Progenitor cell of endocrine pancreas (in vitro differentiated cells): ENCODE data around the gene AMH. TPM values are rescaled to one million over a fixed set of nuclear protein-coding genes. Genes with fewer than 3 reads are reported as not detected.

Experiments
- DNase-seq: peaks from one replicate; pipeline ENCODE4 v3.0.0; 2021; ENCODE audit warnings: low spot score; ENCODE audit not compliant: unreplicated experiment
- H3K27ac Mint-ChIP-seq: 2 replicates; pipeline ENCODE4 v1.8.0; 2021; ENCODE audit warnings: mild to moderate bottlenecking, moderate library complexity, mixed read lengths
- H3K27me3 Mint-ChIP-seq: 2 replicates; pipeline ENCODE4 v1.8.0; 2021; ENCODE audit warnings: mixed read lengths
- H3K36me3 Mint-ChIP-seq: 2 replicates; pipeline ENCODE4 v1.8.0; 2022; ENCODE audit warnings: mixed read lengths; ENCODE audit not compliant: insufficient read depth
- H3K4me1 Mint-ChIP-seq: 2 replicates; pipeline ENCODE4 v1.8.0; 2021; ENCODE audit warnings: low read depth, mixed read lengths
- H3K4me3 Mint-ChIP-seq: 2 replicates; pipeline ENCODE4 v1.8.0; 2021; ENCODE audit warnings: low read depth, mild to moderate bottlenecking, moderate library complexity, mixed read lengths
- H3K9me3 Mint-ChIP-seq: 2 replicates; pipeline ENCODE4 v1.8.0; 2021; ENCODE audit warnings: low read depth, mixed read lengths
- CTCF ChIP-seq: fragments of 200-600 bp; sonication (generic); IDR thresholded peaks from one replicate; pipeline ENCODE4 v1.5.0; 2021; ENCODE audit warnings: antibody characterized with exemption, mild to moderate bottlenecking; ENCODE audit not compliant: unreplicated experiment
- total RNA-seq: library from RNA; stranded (reverse); gene quantifications from 2 replicates; pipeline ENCODE4 v1.2.1, GENCODE V29; 2021

Gene AMH
- total RNA-seq, 1 donor from 2014 or later: 58.4 TPM

GRCh38 chr19:2248136-2249009, 750 bp upstream of the AMH start:
- peaks cover 5% of the 10 kb centered on the region for H3K36me3 Mint-ChIP-seq
- no peak overlapping the region for H3K27ac Mint-ChIP-seq
- no peaks in the 10 kb centered on the region for H3K4me1 Mint-ChIP-seq
- no peaks in the 10 kb centered on the region for H3K9me3 Mint-ChIP-seq
- no peaks in the 10 kb centered on the region for H3K27me3 Mint-ChIP-seq
- no peak for DNase-seq
- no peak for TF ChIP-seq CTCF
- H3K4me3 Mint-ChIP-seq: no peak overlapping the region

- H3K27me3 Mint-ChIP-seq: peaks cover 4% of the 10 kb centered on the region
- DNase-seq: no peak
- no peak overlapping the region for H3K27ac Mint-ChIP-seq
- peaks cover 3% of the 10 kb centered on the region for H3K36me3 Mint-ChIP-seq
- TF ChIP-seq CTCF: no peak
- H3K9me3 Mint-ChIP-seq: no peaks in the 10 kb centered on the region
- H3K4me1 Mint-ChIP-seq: peaks cover 3% of the 10 kb centered on the region
- H3K4me3 Mint-ChIP-seq: no peak overlapping the region
These were observed 1.0 kb downstream of the AMH start for GRCh38 chr19:2249880-2250765.

- H3K27ac Mint-ChIP-seq: no peak overlapping the region
- peaks cover 2% of the 10 kb centered on the region for H3K36me3 Mint-ChIP-seq
- no peak for DNase-seq
- H3K4me3 Mint-ChIP-seq: no peak overlapping the region
- H3K27me3 Mint-ChIP-seq: peaks cover 4% of the 10 kb centered on the region
- no peaks in the 10 kb centered on the region for H3K9me3 Mint-ChIP-seq
- no peak for TF ChIP-seq CTCF
- peaks cover 3% of the 10 kb centered on the region for H3K4me1 Mint-ChIP-seq
These were observed 1.6 kb downstream of the AMH start for GRCh38 chr19:2250766-2251105.

- peaks cover 3% of the 10 kb centered on the region for H3K4me1 Mint-ChIP-seq
- no peak overlapping the region for H3K4me3 Mint-ChIP-seq
- TF ChIP-seq CTCF: no peak
- no peak overlapping the region for H3K27ac Mint-ChIP-seq
- peaks cover 4% of the 10 kb centered on the region for H3K27me3 Mint-ChIP-seq
- H3K9me3 Mint-ChIP-seq: no peaks in the 10 kb centered on the region
- H3K36me3 Mint-ChIP-seq: no peaks in the 10 kb centered on the region
- DNase-seq: no peak
These were observed 2.3 kb downstream of the AMH start for GRCh38 chr19:2251106-2252054.
